HK-2 (cell line): ENCODE results near the gene PDCD10.
A peak's percentile ranks its signal among the peaks of the same experiment; 100 is the strongest.

ENCODE experiments used
- DNase-seq: peaks from one replicate; pipeline ENCODE4 v3.0.0-alpha.2; 2018; ENCODE audit not compliant: unreplicated experiment

The PDCD10 gene

GRCh38 chr3:167684388-167684993 lies 50.2 kb downstream of the PDCD10 start:
- DNase-seq: peak; percentile 18

GRCh38 chr3:167679526-167679925 lies 55.2 kb downstream of the PDCD10 start:
- no peak for DNase-seq

GRCh38 chr3:167675848-167676247 lies 58.8 kb downstream of the PDCD10 start:
- no peak for DNase-seq

- no peak for DNase-seq
Observed at GRCh38 chr3:167673221-167673620, 61.5 kb downstream of the PDCD10 start.

- no peak for DNase-seq
Observed at GRCh38 chr3:167671878-167672427, 62.7 kb downstream of the PDCD10 start.

- no peak for DNase-seq
Observed at GRCh38 chr3:167669699-167670098, 65.0 kb downstream of the PDCD10 start.

GRCh38 chr3:167668651-167669050 lies 66.0 kb downstream of the PDCD10 start:
- DNase-seq: no peak

GRCh38 chr3:167666563-167666962 lies 68.1 kb downstream of the PDCD10 start:
- DNase-seq: no peak

- no peak for DNase-seq
Observed at GRCh38 chr3:167662919-167663400, 71.7 kb downstream of the PDCD10 start.

- DNase-seq: no peak
Observed at GRCh38 chr3:167657684-167658225, 76.9 kb downstream of the PDCD10 start.

- no peak for DNase-seq
Observed at GRCh38 chr3:167656821-167657220, 77.9 kb downstream of the PDCD10 start.

- no peak for DNase-seq
Observed at GRCh38 chr3:167653760-167654159, 80.9 kb downstream of the PDCD10 start, which contains the start of gene WDR49. Gene WDR49 (minus strand): TSS chr3:167653942. CDS start chr3:167653425, 517 bp downstream.

- no peak for DNase-seq
Observed at GRCh38 chr3:167653155-167653554, 81.5 kb downstream of the PDCD10 start.

- DNase-seq: no peak
Observed at GRCh38 chr3:167651826-167652225, 82.9 kb downstream of the PDCD10 start.

- DNase-seq: no peak
Observed at GRCh38 chr3:167650459-167650858, 84.2 kb downstream of the PDCD10 start.

GRCh38 chr3:167649746-167650145 lies 84.9 kb downstream of the PDCD10 start:
- DNase-seq: no peak

- no peak for DNase-seq
Observed at GRCh38 chr3:167644611-167645010, 90.1 kb downstream of the PDCD10 start.
